H9 (cell line): ENCODE data around the gene LYPD6. TPM values are rescaled to one million over a fixed set of nuclear protein-coding genes. Genes with fewer than 3 reads are reported as not detected.

Experiments
- DNase-seq: peaks from one replicate; pipeline ENCODE4 v3.0.0-alpha.2; 2017
- H2AFZ ChIP-seq: one replicate; pipeline ENCODE4 v1.6.1; 2013; ENCODE audit warnings: mild to moderate bottlenecking, low read length, control low read depth, moderate library complexity
- H2AK5ac ChIP-seq: 2 replicates; pipeline ENCODE4 v1.6.1; 2013; ENCODE audit warnings: low read length, control low read depth, mixed read lengths; ENCODE audit not compliant: insufficient read length
- H2BK120ac ChIP-seq: one replicate; pipeline ENCODE4 v1.6.1; 2013; ENCODE audit warnings: low read depth, mild to moderate bottlenecking, low read length, control low read depth, inconsistent platforms; ENCODE audit not compliant: poor library complexity, severe bottlenecking
- H2BK12ac ChIP-seq: 2 replicates; pipeline ENCODE4 v1.6.1; 2013; ENCODE audit warnings: low read length, control low read depth, mixed read lengths, low read depth; ENCODE audit not compliant: insufficient read length
- H2BK15ac ChIP-seq: 2 replicates; pipeline ENCODE4 v1.6.1; 2013; ENCODE audit warnings: low read depth, low read length, control low read depth
- H2BK20ac ChIP-seq: one replicate; pipeline ENCODE4 v1.6.1; 2013; ENCODE audit warnings: low read depth, mild to moderate bottlenecking, low read length, control low read depth, inconsistent platforms; ENCODE audit not compliant: poor library complexity, severe bottlenecking
- H2BK5ac ChIP-seq: 2 replicates; pipeline ENCODE4 v1.6.1; 2013; ENCODE audit warnings: low read length, control low read depth, mixed read lengths; ENCODE audit not compliant: insufficient read length
- H3K14ac ChIP-seq: 2 replicates; pipeline ENCODE4 v1.6.1; 2013; ENCODE audit warnings: low read length, control low read depth; ENCODE audit not compliant: insufficient read depth
- H3K18ac ChIP-seq: 2 replicates; pipeline ENCODE4 v1.6.1; 2013; ENCODE audit warnings: low read depth, mild to moderate bottlenecking, mixed read lengths, low read length, control low read depth; ENCODE audit not compliant: insufficient read length
- H3K23ac ChIP-seq: 2 replicates; pipeline ENCODE4 v1.6.1; 2013; ENCODE audit warnings: low read length, control low read depth, mixed read lengths, low read depth; ENCODE audit not compliant: insufficient read length
- H3K23me2 ChIP-seq: 2 replicates; pipeline ENCODE4 v1.6.1; 2013; ENCODE audit warnings: low read depth, mild to moderate bottlenecking, mixed read lengths, low read length, control low read depth; ENCODE audit not compliant: insufficient read length, poor library complexity, severe bottlenecking
- H3K27ac ChIP-seq: 2 replicates; pipeline ENCODE4 v1.5.1; 2013; ENCODE audit warnings: low read length, control low read depth, mixed read lengths, low read depth; ENCODE audit not compliant: insufficient read length
- H3K27me3 ChIP-seq: 2 replicates; pipeline ENCODE4 v1.6.1; 2013; ENCODE audit warnings: low read length, control low read depth, inconsistent platforms; ENCODE audit not compliant: insufficient read depth
- H3K4ac ChIP-seq: 2 replicates; pipeline ENCODE4 v1.6.1; 2013; ENCODE audit warnings: low read depth, mild to moderate bottlenecking, control low read depth, inconsistent platforms, low read length, moderate library complexity
- H3K4me1 ChIP-seq: 2 replicates; pipeline ENCODE4 v1.6.1; 2013; ENCODE audit warnings: low read length, control low read depth, inconsistent platforms; ENCODE audit not compliant: insufficient read depth
- H3K4me2 ChIP-seq: 2 replicates; pipeline ENCODE4 v1.6.1; 2013; ENCODE audit warnings: low read length, control low read depth, mixed read lengths; ENCODE audit not compliant: insufficient read length, insufficient read depth
- H3K56ac ChIP-seq: 2 replicates; pipeline ENCODE4 v1.6.1; 2013; ENCODE audit warnings: low read depth, mild to moderate bottlenecking, mixed read lengths, low read length, control low read depth; ENCODE audit not compliant: insufficient read length
- H3K79me1 ChIP-seq: 2 replicates; pipeline ENCODE4 v1.6.1; 2013; ENCODE audit warnings: low read depth, mild to moderate bottlenecking, moderate library complexity, low read length, control low read depth, inconsistent platforms; ENCODE audit not compliant: insufficient read depth, poor library complexity, severe bottlenecking
- H3K79me2 ChIP-seq: 2 replicates; pipeline ENCODE4 v1.6.1; 2013; ENCODE audit warnings: low read length, control low read depth, inconsistent platforms; ENCODE audit not compliant: insufficient read depth
- H3K9ac ChIP-seq: 2 replicates; pipeline ENCODE4 v1.6.1; 2013; ENCODE audit warnings: low read length, control low read depth, mixed read lengths; ENCODE audit not compliant: insufficient read length; ENCODE audit errors: extremely low read depth
- H3K9me3 ChIP-seq: one replicate; pipeline ENCODE4 v1.6.1; 2013; ENCODE audit warnings: low read depth, low read length, inconsistent platforms; ENCODE audit not compliant: control insufficient read depth
- H3T11ph ChIP-seq: one replicate; pipeline ENCODE4 v1.6.1; 2013; ENCODE audit warnings: mild to moderate bottlenecking, low read length, control low read depth, inconsistent platforms
- H4K20me1 ChIP-seq: one replicate; pipeline ENCODE4 v1.6.1; 2013; ENCODE audit not compliant: control insufficient read depth, insufficient read length, insufficient read depth
- H4K5ac ChIP-seq: 2 replicates; pipeline ENCODE4 v1.6.1; 2013; ENCODE audit warnings: low read depth, mild to moderate bottlenecking, mixed read lengths, low read length, control low read depth; ENCODE audit not compliant: insufficient read length
- H4K8ac ChIP-seq: replicated peaks from 2 replicates; pipeline ENCODE4 v1.6.1; 2013; ENCODE audit warnings: low read length, control low read depth, mixed read lengths, low read depth; ENCODE audit not compliant: insufficient read length
- H4K91ac ChIP-seq: 2 replicates; pipeline ENCODE4 v1.6.1; 2013; ENCODE audit warnings: low read depth, mild to moderate bottlenecking, moderate library complexity, mixed read lengths, low read length, control low read depth; ENCODE audit not compliant: insufficient read length
- H3K27ac Mint-ChIP-seq, 3 experiments: 2 replicates in 2 of 3; 3 replicates in 1 of 3; pipeline ENCODE4 v1.8.0; 2020 to 2021; ENCODE audit warnings: mixed read lengths in 3 of 3, mild to moderate bottlenecking in 1 of 3, moderate library complexity in 1 of 3
- H3K27me3 Mint-ChIP-seq: 2 replicates; pipeline ENCODE4 v1.8.0; 2021; ENCODE audit warnings: low read depth, mild to moderate bottlenecking, moderate library complexity, mixed read lengths
- H3K36me3 Mint-ChIP-seq, 3 experiments: 2 replicates in 2 of 3; 3 replicates in 1 of 3; pipeline ENCODE4 v1.8.0; 2020 to 2021; ENCODE audit warnings: low read depth in 3 of 3, mixed read lengths in 3 of 3; ENCODE audit not compliant: insufficient read depth in 1 of 3
- H3K4me1 Mint-ChIP-seq, 2 experiments: 2 replicates each; pipeline ENCODE4 v1.8.0; 2020; ENCODE audit warnings: mixed read lengths in 2 of 2
- H3K4me3 Mint-ChIP-seq, 2 experiments: 2 replicates in 1 of 2; 3 replicates in 1 of 2; pipeline ENCODE4 v1.8.0; 2020 to 2021; ENCODE audit warnings: mild to moderate bottlenecking in 2 of 2, mixed read lengths in 2 of 2, moderate library complexity in 1 of 2
- H3K9me3 Mint-ChIP-seq, 2 experiments: 2 replicates in 1 of 2; 3 replicates in 1 of 2; pipeline ENCODE4 v1.8.0; 2020; ENCODE audit warnings: mild to moderate bottlenecking in 2 of 2, mixed read lengths in 2 of 2, moderate library complexity in 1 of 2
- CTCF ChIP-seq: fragments of 200-600 bp; sonication (generic); conservative IDR thresholded peaks from 3 replicates; pipeline ENCODE4 v1.8.0; 2021; ENCODE audit warnings: antibody characterized with exemption, mild to moderate bottlenecking
- WGBS: extraction: QIAGEN DNeasy Blood & Tissue Kit; methylation state at CpG from one replicate; pipeline ENCODE4 v1.1.7; 2013; ENCODE audit warnings: missing lambda C conversion rate, low lambda C conversion rate, mixed read lengths; ENCODE audit not compliant: insufficient read length; ENCODE audit errors: extremely low coverage; 5-methylcytosine and 5-hydroxymethylcytosine counted together
- total RNA-seq: library from RNA; stranded (reverse); gene quantifications from 2 replicates; pipeline ENCODE4 v1.2.1, GENCODE V29; 2021

LYPD6 gene
- total RNA-seq, 1 experiment from 2014 or later: 3.0 TPM

- no peak for TF ChIP-seq CTCF
- H3K4me3 Mint-ChIP-seq: no peak overlapping the region
- no peak overlapping the region for H3K18ac ChIP-seq
- no peak overlapping the region for H2AK5ac ChIP-seq
- H3K27ac Mint-ChIP-seq: peak overlapping the region in 2 of 3 experiments; percentile 2 to 62; a peak in 2 of 7 replicates
- no peak overlapping the region for H3K56ac ChIP-seq
- H2BK15ac ChIP-seq: no peak overlapping the region
- H2AFZ ChIP-seq: no peak overlapping the region
- no peak overlapping the region for H3K4me2 ChIP-seq
- H3K27ac ChIP-seq: no peak overlapping the region
- no peak overlapping the region for H4K5ac ChIP-seq
- no peaks in the 10 kb centered on the region for H3K79me1 ChIP-seq
- H3K27me3 Mint-ChIP-seq: no peaks in the 10 kb centered on the region
- no peak overlapping the region for H2BK5ac ChIP-seq
- H3K27me3 ChIP-seq: no peaks in the 10 kb centered on the region
- no peak overlapping the region for H2BK12ac ChIP-seq
- no peaks in the 10 kb centered on the region for H3K9me3 Mint-ChIP-seq
- no peak overlapping the region for H3T11ph ChIP-seq
- H3K79me2 ChIP-seq: no peaks in the 10 kb centered on the region
- no peaks in the 10 kb centered on the region for H3K9me3 ChIP-seq
- H2BK20ac ChIP-seq: no peak overlapping the region
- no peaks in the 10 kb centered on the region; the same call in 1 of the 2 replicates for H3K4me1 ChIP-seq
- no CpG with 5 or more reads among the region's 13 CpGs for WGBS
- H3K4me1 Mint-ChIP-seq: peaks cover 15% of the 10 kb centered on the region in 2 experiments
- H3K23me2 ChIP-seq: no peaks in the 10 kb centered on the region
- H4K8ac ChIP-seq: no peak overlapping the region
- H3K23ac ChIP-seq: no peak overlapping the region
- DNase-seq: no peak
- H3K14ac ChIP-seq: 0 out of 2 replicates have a peak overlapping the region, but pooled peaks have one; percentile 4
- no peaks in the 10 kb centered on the region for H4K20me1 ChIP-seq
- no peak overlapping the region for H2BK120ac ChIP-seq
- H4K91ac ChIP-seq: no peak overlapping the region
- no peaks in the 10 kb centered on the region for H3K36me3 Mint-ChIP-seq
- H3K9ac ChIP-seq: no peak overlapping the region
- no peak overlapping the region for H3K4ac ChIP-seq
These were observed 89.9 kb downstream of the LYPD6 start for GRCh38 chr2:149420053-149420963.
